Chondrocyte (in vitro differentiated cells): Measurements from ENCODE around the gene PTRHD1. TPM values are rescaled to one million over a fixed set of nuclear protein-coding genes. Genes with fewer than 3 reads are reported as not detected.

Source experiments
- DNase-seq: peaks from one replicate; pipeline ENCODE4 v3.0.0; 2021; ENCODE audit warnings: mixed read lengths, low spot score
- H3K27ac Mint-ChIP-seq: one replicate; pipeline ENCODE4 v1.8.0; 2021; ENCODE audit warnings: mild to moderate bottlenecking, moderate library complexity, mixed read lengths; ENCODE audit not compliant: unreplicated experiment
- H3K27me3 Mint-ChIP-seq: 2 replicates; pipeline ENCODE4 v1.8.0; 2021; ENCODE audit warnings: low read depth, mixed read lengths
- H3K36me3 Mint-ChIP-seq: 2 replicates; pipeline ENCODE4 v1.8.0; 2021; ENCODE audit warnings: low read depth, mixed read lengths
- H3K4me1 Mint-ChIP-seq: 2 replicates; pipeline ENCODE4 v1.8.0; 2021; ENCODE audit warnings: low read depth, mild to moderate bottlenecking, mixed read lengths
- H3K4me3 Mint-ChIP-seq: one replicate; pipeline ENCODE4 v1.8.0; 2021; ENCODE audit warnings: mild to moderate bottlenecking, moderate library complexity, mixed read lengths; ENCODE audit not compliant: unreplicated experiment
- H3K9me3 Mint-ChIP-seq: 2 replicates; pipeline ENCODE4 v1.8.0; 2021; ENCODE audit warnings: low read depth, mixed read lengths
- CTCF ChIP-seq: fragments of 200-600 bp; sonication (generic); IDR thresholded peaks from 2 replicates; pipeline ENCODE4 v1.5.0; 2021; ENCODE audit warnings: antibody characterized with exemption, mild to moderate bottlenecking, moderate library complexity
- total RNA-seq: library from RNA; stranded (reverse); gene quantifications from 3 replicates; pipeline ENCODE4 v1.2.1, GENCODE V29; 2021

PTRHD1 gene
- total RNA-seq, 1 donor from 2014 or later, result 32.0 TPM

GRCh38 chr2:24763843-24764242, 29.3 kb downstream of the PTRHD1 start:
- Mint-ChIP-seq H3K4me3 (no peak overlapping the region), H3K9me3 (no peaks in the 10 kb centered on the region), H3K27ac (no peak overlapping the region), H3K36me3 (peaks cover 23% of the 10 kb centered on the region), H3K4me1 (no peaks in the 10 kb centered on the region), H3K27me3 (no peaks in the 10 kb centered on the region)
- TF ChIP-seq CTCF, result no peak
- DNase-seq, result no peak

GRCh38 chr2:24762518-24762917, 30.7 kb downstream of the PTRHD1 start:
- no peaks in the 10 kb centered on the region for H3K4me1 Mint-ChIP-seq
- no peaks in the 10 kb centered on the region for H3K9me3 Mint-ChIP-seq
- DNase-seq, result no peak
- H3K36me3 Mint-ChIP-seq, result peaks cover 25% of the 10 kb centered on the region
- TF ChIP-seq CTCF, result no peak
- no peak overlapping the region for H3K4me3 Mint-ChIP-seq
- H3K27ac Mint-ChIP-seq, result no peak overlapping the region
- no peaks in the 10 kb centered on the region for H3K27me3 Mint-ChIP-seq

- Mint-ChIP-seq H3K27ac (no peak overlapping the region), H3K4me3 (no peak overlapping the region), H3K4me1 (no peaks in the 10 kb centered on the region)
These were observed 31.3 kb downstream of the PTRHD1 start for GRCh38 chr2:24761866-24762265.

GRCh38 chr2:24756789-24757188, 36.4 kb downstream of the PTRHD1 start:
- H3K36me3 Mint-ChIP-seq, result peaks cover 12% of the 10 kb centered on the region
- H3K27me3 Mint-ChIP-seq, result no peaks in the 10 kb centered on the region
- no peak for TF ChIP-seq CTCF
- no peak overlapping the region for H3K27ac Mint-ChIP-seq
- no peak for DNase-seq
- H3K9me3 Mint-ChIP-seq, result no peaks in the 10 kb centered on the region
- H3K4me1 Mint-ChIP-seq, result no peaks in the 10 kb centered on the region
- H3K4me3 Mint-ChIP-seq, result no peak overlapping the region

More at GRCh38 chr2:24761866-24762265, 31.3 kb downstream of the PTRHD1 start:
- Mint-ChIP-seq H3K27me3 (no peaks in the 10 kb centered on the region), H3K36me3 (peaks cover 25% of the 10 kb centered on the region), H3K9me3 (no peaks in the 10 kb centered on the region)
- DNase-seq, result no peak
- TF ChIP-seq CTCF, result no peak

GRCh38 chr2:24754985-24755705, 38.0 kb downstream of the PTRHD1 start:
- Mint-ChIP-seq H3K27me3 (no peaks in the 10 kb centered on the region), H3K27ac (no peak overlapping the region), H3K9me3 (no peaks in the 10 kb centered on the region), H3K36me3 (peaks cover 9% of the 10 kb centered on the region), H3K4me3 (no peak overlapping the region), H3K4me1 (no peaks in the 10 kb centered on the region)
- DNase-seq, result no peak
- TF ChIP-seq CTCF, result no peak
